HCT116 (cell line): ENCODE results near the gene IQCM. TPM values are rescaled to one million over a fixed set of nuclear protein-coding genes. Genes with fewer than 3 reads are reported as not detected.

Experiments used
- ATAC-seq: fragments of 200-7000 bp; cut with Tn5 transposase; 2 replicates; pipeline ENCODE4 v1.9.1; 2020; ENCODE audit warnings: mild to moderate bottlenecking, moderate library complexity
- BruUV-seq: library from RNA; stranded (reverse); fragments of 400-500 nt; replicated peaks from 2 replicates; lab custom pipeline; 2021; lab: Mats Ljungman, UMichigan
- CTCF ChIA-PET: fragments of 300-600 bp; sonication (Branson Sonifier 250); formaldehyde crosslinking; loops from one replicate; lab custom pipeline; 2021; ENCODE audit warnings: antibody characterized with exemption; lab: Charles Lee
- POLR2A ChIA-PET: fragments of 300-600, 350-600 bp; sonication (Branson Sonifier 250); formaldehyde crosslinking; loops from one replicate; lab custom pipeline; 2021; ENCODE audit warnings: antibody characterized with exemption; lab: Charles Lee
- RAD21 ChIA-PET, 2 experiments: fragments of 300-600 bp; sonication (Branson Sonifier 250); formaldehyde crosslinking; loops; one replicate each; lab custom pipeline; 2023; ENCODE audit warnings: low total read pairs in 2 of 2; ENCODE audit not compliant: uncharacterized antibody in 2 of 2, unreplicated experiment in 2 of 2, low non-redundant PET in 1 of 2; lab: Charles Lee
- DNase-seq: peaks from one replicate; pipeline ENCODE4 v3.0.0-alpha.2; 2010; ENCODE audit warnings: low read depth, low spot score
- H2AFZ ChIP-seq: fragments of 200-600 bp; shearing (Covaris generic), sonication (generic); 2 replicates; pipeline ENCODE4 v1.6.1; 2017; ENCODE audit warnings: low read depth, mixed run types, mixed read lengths, antibody characterized with exemption, low read length; ENCODE audit not compliant: poor library complexity, severe bottlenecking
- H3K27ac ChIP-seq: 2 replicates; pipeline ENCODE4 v1.5.1; 2012; ENCODE audit warnings: low read depth, low read length
- H3K27me3 ChIP-seq: fragments of 200-600 bp; sonication (generic); 2 replicates; pipeline ENCODE4 v1.6.1; 2016; ENCODE audit warnings: mixed run types, low read length, mixed read lengths; ENCODE audit not compliant: insufficient read depth
- H3K36me3 ChIP-seq, 2 experiments: fragments of 200-500 bp in 1 of 2; fragments of 200-600 bp in 1 of 2; sonication (Bioruptor generic) in 1 of 2; sonication (generic) in 1 of 2; 2 replicates each; pipeline versions ENCODE4 v1.5.1 to v1.6.1; 2014 to 2016; ENCODE audit warnings: low read length in 2 of 2, inconsistent platforms in 1 of 2, mixed read lengths in 1 of 2, mixed run types in 1 of 2; ENCODE audit not compliant: insufficient read depth in 2 of 2, control insufficient read depth in 1 of 2
- H3K4me1 ChIP-seq, 2 experiments: fragments of 200-600 bp in 1 of 2; sonication (generic) in 1 of 2; 2 replicates each; pipeline versions ENCODE4 v1.5.1 to v1.6.1; 2012 to 2017; ENCODE audit warnings: low read length in 2 of 2, inconsistent platforms in 1 of 2, mild to moderate bottlenecking in 1 of 2, mixed read lengths in 1 of 2, mixed run types in 1 of 2, moderate library complexity in 1 of 2; ENCODE audit not compliant: insufficient read depth in 2 of 2, control insufficient read depth in 1 of 2
- H3K4me2 ChIP-seq: fragments of 200-600 bp; sonication (generic); 2 replicates; pipeline ENCODE4 v1.6.1; 2017; ENCODE audit warnings: mixed run types, low read length, mixed read lengths
- H3K4me3 ChIP-seq, 2 experiments: fragments of 200-600 bp in 1 of 2; sonication (generic) in 1 of 2; replicated peaks in 1 of 2; 2 replicates each; pipeline ENCODE4 v1.5.1; 2011 to 2016; ENCODE audit warnings: low read length in 2 of 2, control low read depth in 1 of 2, low read depth in 1 of 2, mild to moderate bottlenecking in 1 of 2, mixed read lengths in 1 of 2, mixed run types in 1 of 2
- H3K79me2 ChIP-seq: fragments of 200-600 bp; sonication (generic); 2 replicates; pipeline ENCODE4 v1.6.1; 2017; ENCODE audit warnings: mild to moderate bottlenecking, mixed run types, low read length, moderate library complexity, mixed read lengths; ENCODE audit not compliant: insufficient read depth
- H3K9ac ChIP-seq: fragments of 200-600 bp; sonication (generic); 2 replicates; pipeline ENCODE4 v1.6.1; 2016; ENCODE audit warnings: low read length, mixed read lengths
- H3K9me2 ChIP-seq: fragments of 200-600 bp; sonication (generic), shearing (Covaris generic); 2 replicates; pipeline ENCODE4 v1.6.1; 2017; ENCODE audit warnings: mixed run types, mild to moderate bottlenecking, moderate library complexity; ENCODE audit not compliant: insufficient read depth
- H3K9me3 ChIP-seq, 2 experiments: fragments of 200-500 bp in 1 of 2; fragments of 200-600 bp in 1 of 2; sonication (Bioruptor generic) in 1 of 2; sonication (generic) in 1 of 2; 2 replicates each; pipeline ENCODE4 v1.6.1; 2014 to 2017; ENCODE audit warnings: low read length in 2 of 2, mixed read lengths in 2 of 2, inconsistent platforms in 1 of 2, low read depth in 1 of 2, mild to moderate bottlenecking in 1 of 2, mixed run types in 1 of 2, moderate library complexity in 1 of 2; ENCODE audit not compliant: control insufficient read depth in 1 of 2, insufficient read depth in 1 of 2
- H4K20me1 ChIP-seq: fragments of 200-600 bp; sonication (generic), shearing (Covaris generic); 2 replicates; pipeline ENCODE4 v1.6.1; 2017; ENCODE audit warnings: mixed run types, mild to moderate bottlenecking, moderate library complexity; ENCODE audit not compliant: insufficient read depth
- CBX3 ChIP-seq: IDR thresholded peaks from 2 replicates; pipeline ENCODE4 v1.6.1; 2012; ENCODE audit warnings: low read depth
- CEBPB ChIP-seq: IDR thresholded peaks from 2 replicates; pipeline ENCODE4 v1.6.1; 2012; ENCODE audit warnings: low read depth
- ELF1 ChIP-seq: IDR thresholded peaks from 2 replicates; pipeline ENCODE4 v1.6.1; 2012; ENCODE audit warnings: low read depth, borderline replicate concordance
- EZH2phosphoT487 ChIP-seq: fragments of 200-600 bp; IDR thresholded peaks from 2 replicates; pipeline ENCODE4 v1.6.1; 2018; ENCODE audit warnings: antibody characterized with exemption, borderline replicate concordance
- FOSL1 ChIP-seq: IDR thresholded peaks from 2 replicates; pipeline ENCODE4 v1.6.1; 2012; ENCODE audit warnings: low read depth
- JUND ChIP-seq: IDR thresholded peaks from 2 replicates; pipeline ENCODE4 v1.6.1; 2012
- RAD21 ChIP-seq: IDR thresholded peaks from 2 replicates; pipeline ENCODE4 v1.6.1; 2012; ENCODE audit warnings: low read depth, mild to moderate bottlenecking
- SP1 ChIP-seq: IDR thresholded peaks from 2 replicates; pipeline ENCODE4 v1.6.1; 2012; ENCODE audit warnings: low read depth
- SRF ChIP-seq: IDR thresholded peaks from 2 replicates; pipeline ENCODE4 v1.6.1; 2012; ENCODE audit warnings: low read depth
- ZFX ChIP-seq: fragments of 450-650 bp; IDR thresholded peaks from 2 replicates; pipeline ENCODE4 v1.6.1; 2017
- ZNF274 ChIP-seq: fragments of 200-500 bp; sonication (Bioruptor generic); IDR thresholded peaks from 2 replicates; pipeline ENCODE4 v1.6.1; 2014; ENCODE audit warnings: mild to moderate bottlenecking, low read depth, low read length, inconsistent platforms
- intact Hi-C: fragments of 100-400 bp; cut with micrococcal nuclease; formaldehyde crosslinking; loops from 2 replicates; pipeline ENCODE4 v1.10.0; 2022
- total RNA-seq: library from RNA; stranded (reverse); gene quantifications from one replicate; pipeline ENCODE4 v1.2.1, GENCODE V29; 2021; ENCODE audit not compliant: unreplicated experiment
- TF ChIP-seq, protein P1 (sequence below), 3 experiments: fragments of 200-600 bp in 1 of 3; sonication (generic) in 1 of 3; IDR thresholded peaks in 2 of 3; conservative IDR thresholded peaks in 1 of 3; 2 replicates each; pipeline ENCODE4 v1.5.1; 2012 to 2017; ENCODE audit warnings: low read depth in 2 of 3, low read length in 2 of 3, antibody characterized with exemption in 1 of 3, borderline replicate concordance in 1 of 3, control low read depth in 1 of 3, mild to moderate bottlenecking in 1 of 3, mixed read lengths in 1 of 3, mixed run types in 1 of 3, moderate library complexity in 1 of 3; ENCODE audit not compliant: insufficient read depth in 1 of 3
- TF ChIP-seq, protein P2 (sequence below): IDR thresholded peaks from 2 replicates; pipeline ENCODE4 v1.6.1; 2011; ENCODE audit warnings: mild to moderate bottlenecking, low read length, moderate library complexity; ENCODE audit not compliant: insufficient replicate concordance; ENCODE audit errors: extremely low read depth

The IQCM gene
- total RNA-seq, 1 experiment from 2014 or later = 0.20 TPM

DNA sequence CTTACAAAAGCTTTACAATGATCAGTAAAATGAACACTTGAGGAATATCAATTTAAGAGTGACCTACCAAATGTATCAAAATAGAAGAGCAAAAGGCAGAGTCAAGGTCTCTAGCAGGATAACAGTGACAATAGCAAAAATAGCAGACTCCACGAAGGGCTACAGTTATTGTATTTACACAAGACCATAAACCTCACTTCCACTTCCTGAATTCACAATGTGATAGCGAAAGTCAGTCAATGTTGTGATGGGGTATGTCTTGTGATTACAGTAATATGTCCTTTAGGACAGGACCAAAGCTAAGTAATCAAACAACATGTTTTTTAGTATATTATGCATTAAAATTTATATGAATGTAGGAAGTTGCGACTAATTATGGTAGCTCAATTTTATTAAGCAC, 139.6 kb downstream of the IQCM start:
- H4K20me1 ChIP-seq = no peaks in the 10 kb centered on the region
- H3K4me2 ChIP-seq = no peak overlapping the region
- ChIA-PET CTCF (no interaction called here), RAD21 (no interaction called here), POLR2A (no interaction called here)
- BruUV-seq = no TSS peak
- intact Hi-C loops = no loop called here
- H3K36me3 ChIP-seq = no peaks in the 10 kb centered on the region
- no peak overlapping the region for H3K4me3 ChIP-seq
- TF ChIP-seq RAD21 (no peak), ZFX (no peak), SRF (no peak), CBX3 (no peak)
- H3K9me3 ChIP-seq = no peaks in the 10 kb centered on the region
- ATAC-seq (no peak), DNase-seq (no peak)
- H3K79me2 ChIP-seq = no peaks in the 10 kb centered on the region
- H3K9ac ChIP-seq = no peak overlapping the region
- H3K4me1 ChIP-seq = no peaks in the 10 kb centered on the region
- no peaks in the 10 kb centered on the region for H3K27me3 ChIP-seq
- H3K27ac ChIP-seq = no peak overlapping the region
- H3K9me2 ChIP-seq = no peaks in the 10 kb centered on the region
- H2AFZ ChIP-seq = no peak overlapping the region

DNA sequence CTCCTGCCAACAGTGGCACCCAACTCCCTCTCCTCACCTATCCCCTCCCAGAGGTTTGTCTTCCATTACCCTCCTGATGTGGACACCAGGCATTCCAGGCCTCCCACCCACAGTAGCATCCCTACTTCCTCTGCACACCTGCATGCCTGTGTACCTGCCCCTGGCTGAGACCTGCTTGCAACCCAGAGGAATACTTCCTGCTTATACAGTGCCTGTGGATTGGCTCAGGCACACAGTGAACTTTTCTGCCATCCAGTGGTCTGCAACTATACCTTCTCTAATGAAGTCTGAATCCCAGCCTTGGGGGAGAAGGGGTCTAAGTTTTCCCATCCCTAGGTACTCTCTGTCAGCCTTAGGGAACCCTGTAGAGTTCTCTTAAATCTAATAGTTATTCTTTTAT, 169.9 kb downstream of the IQCM start:
- POLR2A ChIA-PET = no interaction called here
- no peak overlapping the region for H2AFZ ChIP-seq

More for the DNA sequence above, 169.9 kb downstream of the IQCM start:
- Histone ChIP-seq H3K9me2 (no peaks in the 10 kb centered on the region), H3K9me3 (no peaks in the 10 kb centered on the region), H3K36me3 (no peaks in the 10 kb centered on the region), H3K4me2 (no peak overlapping the region), H3K9ac (no peak overlapping the region), H4K20me1 (no peaks in the 10 kb centered on the region), H3K79me2 (no peaks in the 10 kb centered on the region), H3K27me3 (no peaks in the 10 kb centered on the region), H3K4me3 (no peak overlapping the region), H3K4me1 (no peaks in the 10 kb centered on the region), H3K27ac (no peak overlapping the region)
- DNase-seq (no peak), ATAC-seq (peak; percentile 93)
- no peak for TF ChIP-seq SP1
- TF ChIP-seq FOSL1 = no peak
- no peak for TF ChIP-seq JUND
- TF ChIP-seq, protein P1, sequence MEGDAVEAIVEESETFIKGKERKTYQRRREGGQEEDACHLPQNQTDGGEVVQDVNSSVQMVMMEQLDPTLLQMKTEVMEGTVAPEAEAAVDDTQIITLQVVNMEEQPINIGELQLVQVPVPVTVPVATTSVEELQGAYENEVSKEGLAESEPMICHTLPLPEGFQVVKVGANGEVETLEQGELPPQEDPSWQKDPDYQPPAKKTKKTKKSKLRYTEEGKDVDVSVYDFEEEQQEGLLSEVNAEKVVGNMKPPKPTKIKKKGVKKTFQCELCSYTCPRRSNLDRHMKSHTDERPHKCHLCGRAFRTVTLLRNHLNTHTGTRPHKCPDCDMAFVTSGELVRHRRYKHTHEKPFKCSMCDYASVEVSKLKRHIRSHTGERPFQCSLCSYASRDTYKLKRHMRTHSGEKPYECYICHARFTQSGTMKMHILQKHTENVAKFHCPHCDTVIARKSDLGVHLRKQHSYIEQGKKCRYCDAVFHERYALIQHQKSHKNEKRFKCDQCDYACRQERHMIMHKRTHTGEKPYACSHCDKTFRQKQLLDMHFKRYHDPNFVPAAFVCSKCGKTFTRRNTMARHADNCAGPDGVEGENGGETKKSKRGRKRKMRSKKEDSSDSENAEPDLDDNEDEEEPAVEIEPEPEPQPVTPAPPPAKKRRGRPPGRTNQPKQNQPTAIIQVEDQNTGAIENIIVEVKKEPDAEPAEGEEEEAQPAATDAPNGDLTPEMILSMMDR (IDR thresholded peaks at IDR 0.05 in 2 of 3, conservative IDR thresholded peaks at IDR 0.05 in 1 of 3; ENCODE audit: borderline replicate concordance in 1 of 3, insufficient read depth in 1 of 3, low read depth in 2 of 3, low read length in 2 of 3) = peak; percentile 11 to 27 (median 20); a peak in 2 of 6 replicates
- TF ChIP-seq CEBPB = no peak
- TF ChIP-seq, protein P2, sequence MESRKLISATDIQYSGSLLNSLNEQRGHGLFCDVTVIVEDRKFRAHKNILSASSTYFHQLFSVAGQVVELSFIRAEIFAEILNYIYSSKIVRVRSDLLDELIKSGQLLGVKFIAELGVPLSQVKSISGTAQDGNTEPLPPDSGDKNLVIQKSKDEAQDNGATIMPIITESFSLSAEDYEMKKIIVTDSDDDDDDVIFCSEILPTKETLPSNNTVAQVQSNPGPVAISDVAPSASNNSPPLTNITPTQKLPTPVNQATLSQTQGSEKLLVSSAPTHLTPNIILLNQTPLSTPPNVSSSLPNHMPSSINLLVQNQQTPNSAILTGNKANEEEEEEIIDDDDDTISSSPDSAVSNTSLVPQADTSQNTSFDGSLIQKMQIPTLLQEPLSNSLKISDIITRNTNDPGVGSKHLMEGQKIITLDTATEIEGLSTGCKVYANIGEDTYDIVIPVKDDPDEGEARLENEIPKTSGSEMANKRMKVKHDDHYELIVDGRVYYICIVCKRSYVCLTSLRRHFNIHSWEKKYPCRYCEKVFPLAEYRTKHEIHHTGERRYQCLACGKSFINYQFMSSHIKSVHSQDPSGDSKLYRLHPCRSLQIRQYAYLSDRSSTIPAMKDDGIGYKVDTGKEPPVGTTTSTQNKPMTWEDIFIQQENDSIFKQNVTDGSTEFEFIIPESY = no peak
- no peak for TF ChIP-seq SRF
- no peak for TF ChIP-seq CBX3
- TF ChIP-seq ELF1 = peak; percentile 21; the same call in 1 of the 2 replicates
- TF ChIP-seq RAD21 = peak; percentile 65
- TF ChIP-seq ZNF274 = no peak
- no peak for TF ChIP-seq ZFX
- TF ChIP-seq EZH2phosphoT487 = no peak
- ChIA-PET RAD21 (no interaction called here), CTCF (no interaction called here)
- no TSS peak for BruUV-seq
- intact Hi-C loops = no loop called here
